ENCODE results near the gene RAB40B.
"Not testable (repeated sequence)": the region's sequence is repeated elsewhere in the genome, so short reads cannot be mapped to it uniquely, and the experiment has no call there.

The RAB40B gene, protein sequence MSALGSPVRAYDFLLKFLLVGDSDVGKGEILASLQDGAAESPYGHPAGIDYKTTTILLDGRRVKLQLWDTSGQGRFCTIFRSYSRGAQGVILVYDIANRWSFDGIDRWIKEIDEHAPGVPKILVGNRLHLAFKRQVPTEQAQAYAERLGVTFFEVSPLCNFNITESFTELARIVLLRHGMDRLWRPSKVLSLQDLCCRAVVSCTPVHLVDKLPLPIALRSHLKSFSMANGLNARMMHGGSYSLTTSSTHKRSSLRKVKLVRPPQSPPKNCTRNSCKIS

DNA sequence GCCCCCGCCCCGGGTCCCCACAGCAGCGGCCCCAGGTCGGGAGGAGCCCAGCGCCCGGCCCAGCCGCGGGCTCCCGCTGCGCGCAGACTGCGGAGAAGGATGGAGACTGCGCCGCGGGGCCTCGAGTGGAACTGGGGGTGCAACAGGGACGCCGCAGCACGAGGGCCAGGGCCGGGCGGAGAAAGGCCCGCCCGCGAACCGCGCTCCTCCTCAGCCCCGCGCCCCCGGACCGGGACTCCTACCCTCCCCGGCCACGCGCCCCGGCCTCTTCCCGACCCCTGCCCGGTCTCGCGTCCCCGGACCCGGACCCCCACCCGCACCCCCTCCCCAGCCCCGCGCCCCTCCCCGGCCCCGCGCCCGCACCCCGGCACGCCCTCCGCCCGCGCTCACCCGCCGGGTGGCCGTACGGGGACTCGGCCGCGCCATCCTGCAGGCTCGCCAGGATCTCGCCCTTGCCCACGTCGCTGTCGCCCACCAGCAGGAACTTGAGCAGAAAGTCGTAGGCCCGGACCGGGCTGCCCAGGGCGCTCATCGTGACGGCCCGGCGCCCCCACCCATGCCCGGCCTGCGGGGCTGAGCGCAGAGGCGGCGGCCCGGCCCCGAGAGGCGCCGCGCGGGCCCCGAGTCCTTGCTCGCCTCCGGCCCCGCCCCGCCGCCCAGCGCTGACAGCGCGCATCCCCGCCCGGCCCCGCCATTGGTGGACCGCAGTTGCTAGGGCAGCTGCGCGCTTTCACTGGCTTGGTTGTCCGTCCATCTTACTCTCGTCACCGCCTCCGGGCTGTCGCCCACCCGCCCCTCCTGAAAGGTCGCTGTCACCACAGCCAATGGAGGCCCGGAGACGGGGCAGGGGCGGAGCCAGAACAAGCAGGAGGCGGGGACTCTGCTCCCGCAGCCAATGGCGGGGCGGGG, at the start of gene RAB40B:
Gene RAB40B (minus strand): TSS at position 634 of the 909 bp plus-strand sequence. CDS start 102 bp downstream, at position 532.
- no peaks in the 10 kb centered on the region for H3K36me3 ChIP-seq (ENCODE audit: control insufficient read depth, insufficient read depth, low read length)
- WGBS (ENCODE audit: insufficient coverage, insufficient read length), result no CpG with 5 or more reads among the region's 112 CpGs
- H3K27ac ChIP-seq (ENCODE audit: low read length), result no peak within 1 kb of the TSS
- peak within 1 kb of the TSS; percentile 92 for H3K4me3 ChIP-seq (ENCODE audit: low read length)
- peaks cover 3% of the 10 kb centered on the region for H3K4me1 ChIP-seq (ENCODE audit: control insufficient read depth, insufficient read depth, low read length)
- H3K27me3 ChIP-seq (ENCODE audit: control insufficient read depth, insufficient read depth, low read length), result peaks cover 15% of the 10 kb centered on the region; the same call in 1 of the 2 replicates
- peak; percentile 97 for DNase-seq (ENCODE audit: low read depth, low spot score)
- H3K9me3 ChIP-seq (ENCODE audit: control insufficient read depth, insufficient read depth, low read length), result no peaks in the 10 kb centered on the region

- Histone ChIP-seq H3K36me3 (ENCODE audit: control insufficient read depth, insufficient read depth, low read length) (peaks cover 4% of the 10 kb centered on the region; the same call in 1 of the 2 replicates), H3K4me3 (ENCODE audit: low read length) (no peak overlapping the region), H3K9me3 (ENCODE audit: control insufficient read depth, insufficient read depth, low read length) (no peaks in the 10 kb centered on the region), H3K27ac (ENCODE audit: low read length) (no peak overlapping the region), H3K27me3 (ENCODE audit: control insufficient read depth, insufficient read depth, low read length) (no peaks in the 10 kb centered on the region), H3K4me1 (ENCODE audit: control insufficient read depth, insufficient read depth, low read length) (no peaks in the 10 kb centered on the region; the same call in 1 of the 2 replicates)
- DNase-seq (ENCODE audit: low read depth, low spot score), result no peak
- WGBS (ENCODE audit: insufficient coverage, insufficient read length), result no CpG with 5 or more reads among the region's 8 CpGs
Observed at GRCh38 chr17:82745524-82745923, 47.0 kb upstream of the RAB40B start.

DNA sequence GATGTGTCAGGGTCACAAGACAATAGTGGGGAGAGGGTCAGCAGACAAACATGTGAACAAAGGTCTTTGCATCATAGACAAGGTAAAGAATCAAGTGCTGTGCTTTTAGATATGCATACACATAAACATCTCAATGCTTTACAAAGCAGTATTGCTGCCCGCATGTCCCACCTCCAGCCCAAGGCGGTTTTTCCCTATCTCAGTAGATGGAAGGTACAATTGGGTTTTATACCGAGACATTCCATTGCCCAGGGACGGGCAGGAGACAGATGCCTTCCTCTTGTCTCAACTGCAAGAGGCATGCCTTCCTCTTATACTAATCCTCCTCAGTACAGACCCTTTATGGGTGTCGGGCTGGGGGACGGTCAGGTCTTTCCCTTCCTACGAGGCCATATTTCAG, 46.2 kb upstream of the RAB40B start:
- H3K4me3 ChIP-seq (ENCODE audit: low read length); H3K9me3 ChIP-seq (ENCODE audit: control insufficient read depth, insufficient read depth, low read length); H3K36me3 ChIP-seq (ENCODE audit: control insufficient read depth, insufficient read depth, low read length); H3K4me1 ChIP-seq (ENCODE audit: control insufficient read depth, insufficient read depth, low read length); H3K27ac ChIP-seq (ENCODE audit: low read length); DNase-seq (ENCODE audit: low read depth, low spot score); H3K27me3 ChIP-seq (ENCODE audit: control insufficient read depth, insufficient read depth, low read length): not testable (repeated sequence)
- WGBS (ENCODE audit: insufficient coverage, insufficient read length), result no CpG with 5 or more reads among the region's 7 CpGs

DNA sequence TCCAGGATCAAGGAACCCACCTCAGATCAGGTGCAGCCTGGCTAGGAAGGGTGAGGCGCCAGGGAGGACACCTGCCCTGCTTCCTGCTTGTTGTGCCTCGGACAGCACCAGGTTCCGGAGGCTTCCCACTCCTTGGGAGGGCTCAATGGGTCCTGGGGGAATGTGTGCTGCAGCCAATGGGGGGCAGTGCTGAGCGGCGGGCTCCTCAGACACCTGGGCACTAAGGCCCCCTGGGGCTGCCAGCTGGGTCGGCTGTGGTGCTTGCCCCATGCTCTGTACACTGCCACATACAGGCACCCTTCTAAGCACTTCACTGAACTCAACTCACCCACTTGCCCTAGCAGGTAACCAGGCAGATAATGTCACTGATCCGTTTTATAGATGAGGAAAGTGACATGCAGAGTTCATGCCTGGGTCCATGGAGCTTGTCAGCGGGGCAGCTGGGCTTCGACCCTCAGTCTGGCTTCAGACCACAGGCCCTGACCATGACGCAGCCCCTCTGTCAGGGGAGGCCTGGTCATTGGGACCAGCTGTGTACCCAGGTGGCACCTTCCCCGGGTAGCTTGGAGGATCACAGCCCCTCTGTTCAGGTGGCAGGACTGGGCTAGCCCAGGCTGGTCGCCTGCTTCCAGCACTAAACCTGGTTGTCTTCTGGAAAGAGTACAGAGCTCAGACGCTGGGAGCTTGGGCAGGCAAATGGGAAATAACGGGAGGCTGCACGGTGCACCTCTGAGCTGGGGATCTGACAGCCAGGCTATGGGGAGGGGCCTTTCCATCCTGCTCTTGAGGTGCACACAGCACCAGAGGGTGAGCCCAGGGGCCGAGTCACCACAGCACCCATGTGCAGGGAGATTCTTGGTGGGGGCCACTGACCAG, 45.1 kb upstream of the RAB40B start:
- H3K4me1 ChIP-seq (ENCODE audit: control insufficient read depth, insufficient read depth, low read length), result no peaks in the 10 kb centered on the region; the same call in 1 of the 2 replicates
- DNase-seq (ENCODE audit: low read depth, low spot score), result no peak

GRCh38 chr17:82740906-82741759, 42.6 kb upstream of the RAB40B start:
- Histone ChIP-seq H3K4me3 (ENCODE audit: low read length) (no peak overlapping the region), H3K36me3 (ENCODE audit: control insufficient read depth, insufficient read depth, low read length) (peaks cover 7% of the 10 kb centered on the region; the same call in 1 of the 2 replicates), H3K27me3 (ENCODE audit: control insufficient read depth, insufficient read depth, low read length) (no peaks in the 10 kb centered on the region), H3K27ac (ENCODE audit: low read length) (no peak overlapping the region), H3K9me3 (ENCODE audit: control insufficient read depth, insufficient read depth, low read length) (no peaks in the 10 kb centered on the region), H3K4me1 (ENCODE audit: control insufficient read depth, insufficient read depth, low read length) (no peaks in the 10 kb centered on the region; the same call in 1 of the 2 replicates)
- WGBS (ENCODE audit: insufficient coverage, insufficient read length), result no CpG with 5 or more reads among the region's 10 CpGs
- no peak for DNase-seq (ENCODE audit: low read depth, low spot score)

More for the DNA sequence above, 45.1 kb upstream of the RAB40B start:
- H3K27me3 ChIP-seq (ENCODE audit: control insufficient read depth, insufficient read depth, low read length), result no peaks in the 10 kb centered on the region
- no peak overlapping the region for H3K4me3 ChIP-seq (ENCODE audit: low read length)
- H3K36me3 ChIP-seq (ENCODE audit: control insufficient read depth, insufficient read depth, low read length), result peaks cover 4% of the 10 kb centered on the region; the same call in 1 of the 2 replicates
- no CpG with 5 or more reads among the region's 16 CpGs for WGBS (ENCODE audit: insufficient coverage, insufficient read length)
- no peak overlapping the region for H3K27ac ChIP-seq (ENCODE audit: low read length)
- H3K9me3 ChIP-seq (ENCODE audit: control insufficient read depth, insufficient read depth, low read length), result no peaks in the 10 kb centered on the region

DNA sequence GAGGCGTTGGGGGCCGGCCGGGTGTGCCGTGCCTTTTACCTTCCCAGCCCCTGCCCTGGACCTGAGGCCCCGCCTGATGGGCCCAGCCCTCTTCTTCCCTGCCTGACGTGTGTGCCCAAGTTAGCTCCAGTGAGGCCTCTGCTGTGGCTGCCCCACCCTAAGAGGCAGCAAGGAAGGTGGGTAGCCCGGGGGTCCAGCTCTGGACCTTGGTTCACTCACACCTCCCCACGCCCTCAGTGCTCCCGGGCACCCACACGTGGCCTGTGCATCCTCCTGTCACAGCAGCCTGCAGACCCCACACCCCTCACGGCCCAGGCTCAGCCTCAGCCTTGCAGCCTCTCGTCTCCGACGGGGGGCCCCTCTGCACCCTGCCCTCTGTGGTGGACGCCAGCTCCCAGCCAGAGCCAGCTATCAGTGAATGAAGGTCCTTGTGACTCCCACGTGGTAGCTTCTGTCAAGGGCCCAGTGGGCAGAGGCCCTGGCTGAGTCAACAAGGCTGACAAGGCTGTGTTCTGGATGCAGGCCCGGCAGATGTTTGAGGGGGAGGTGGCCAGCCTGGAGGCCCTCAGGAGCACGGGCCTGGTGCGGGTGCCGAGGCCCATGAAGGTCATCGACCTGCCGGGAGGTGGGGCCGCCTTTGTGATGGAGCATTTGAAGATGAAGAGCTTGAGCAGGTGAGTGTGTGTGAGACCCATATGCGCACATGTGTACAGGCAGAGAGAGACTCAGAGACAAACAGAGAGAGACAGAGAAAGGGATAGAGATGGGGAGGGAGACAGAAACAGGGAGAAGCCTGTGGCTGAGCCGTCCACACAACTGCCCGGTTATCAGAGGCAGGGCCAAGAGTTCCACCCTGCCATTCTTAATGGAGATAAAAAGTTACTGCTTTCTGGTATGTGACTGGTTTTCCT, 39.7 kb upstream of the RAB40B start:
- no peaks in the 10 kb centered on the region for H3K27me3 ChIP-seq (ENCODE audit: control insufficient read depth, insufficient read depth, low read length)
- WGBS (ENCODE audit: insufficient coverage, insufficient read length), result no CpG with 5 or more reads among the region's 26 CpGs
- no peak for DNase-seq (ENCODE audit: low read depth, low spot score)
- no peak overlapping the region for H3K4me3 ChIP-seq (ENCODE audit: low read length)
- H3K4me1 ChIP-seq (ENCODE audit: control insufficient read depth, insufficient read depth, low read length), result peaks cover 1% of the 10 kb centered on the region
- H3K27ac ChIP-seq (ENCODE audit: low read length), result no peak overlapping the region
- peaks cover 7% of the 10 kb centered on the region; the same call in 1 of the 2 replicates for H3K36me3 ChIP-seq (ENCODE audit: control insufficient read depth, insufficient read depth, low read length)
- H3K9me3 ChIP-seq (ENCODE audit: control insufficient read depth, insufficient read depth, low read length), result no peaks in the 10 kb centered on the region

DNA sequence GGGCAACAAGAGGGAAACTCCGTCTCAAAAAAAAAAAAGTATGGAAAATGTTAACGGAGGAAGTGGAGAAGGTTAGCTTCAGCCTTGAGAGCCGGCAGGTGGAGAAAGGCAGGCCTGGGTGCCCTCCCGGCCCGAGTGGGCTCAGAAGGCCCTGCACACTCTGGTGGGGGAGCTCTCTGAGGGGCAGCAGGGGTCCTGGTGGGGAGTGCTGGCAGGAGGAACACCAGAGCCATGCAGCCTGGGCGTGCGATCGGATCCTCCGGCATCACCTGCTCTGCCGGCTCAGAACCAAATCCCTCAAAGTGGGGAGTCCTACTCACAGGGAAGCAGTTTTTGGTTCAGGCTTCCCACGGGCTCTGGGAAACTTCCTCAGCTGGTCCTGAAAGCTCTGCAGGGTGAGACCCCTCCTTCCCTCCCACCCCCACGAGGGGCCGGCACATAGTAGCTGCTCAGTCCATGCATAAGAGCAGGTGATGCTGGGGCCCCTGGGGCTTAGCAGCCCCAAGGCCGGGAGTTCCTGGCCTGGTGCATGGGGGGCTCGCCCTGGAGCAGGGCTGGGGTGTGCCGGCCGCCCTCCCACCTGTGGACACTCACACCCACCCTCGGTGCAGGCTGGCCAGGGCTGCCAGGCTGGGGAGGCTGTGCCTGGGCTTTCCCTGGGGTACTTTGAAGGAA, 38.1 kb upstream of the RAB40B start:
- Histone ChIP-seq H3K27ac (ENCODE audit: low read length) (no peak overlapping the region), H3K27me3 (ENCODE audit: control insufficient read depth, insufficient read depth, low read length) (no peaks in the 10 kb centered on the region), H3K4me1 (ENCODE audit: control insufficient read depth, insufficient read depth, low read length) (peaks cover 1% of the 10 kb centered on the region; the same call in 1 of the 2 replicates), H3K36me3 (ENCODE audit: control insufficient read depth, insufficient read depth, low read length) (peaks cover 7% of the 10 kb centered on the region; the same call in 1 of the 2 replicates), H3K9me3 (ENCODE audit: control insufficient read depth, insufficient read depth, low read length) (no peaks in the 10 kb centered on the region), H3K4me3 (ENCODE audit: low read length) (no peak overlapping the region)
- no CpG with 5 or more reads among the region's 18 CpGs for WGBS (ENCODE audit: insufficient coverage, insufficient read length)
- DNase-seq (ENCODE audit: low read depth, low spot score), result no peak

DNA sequence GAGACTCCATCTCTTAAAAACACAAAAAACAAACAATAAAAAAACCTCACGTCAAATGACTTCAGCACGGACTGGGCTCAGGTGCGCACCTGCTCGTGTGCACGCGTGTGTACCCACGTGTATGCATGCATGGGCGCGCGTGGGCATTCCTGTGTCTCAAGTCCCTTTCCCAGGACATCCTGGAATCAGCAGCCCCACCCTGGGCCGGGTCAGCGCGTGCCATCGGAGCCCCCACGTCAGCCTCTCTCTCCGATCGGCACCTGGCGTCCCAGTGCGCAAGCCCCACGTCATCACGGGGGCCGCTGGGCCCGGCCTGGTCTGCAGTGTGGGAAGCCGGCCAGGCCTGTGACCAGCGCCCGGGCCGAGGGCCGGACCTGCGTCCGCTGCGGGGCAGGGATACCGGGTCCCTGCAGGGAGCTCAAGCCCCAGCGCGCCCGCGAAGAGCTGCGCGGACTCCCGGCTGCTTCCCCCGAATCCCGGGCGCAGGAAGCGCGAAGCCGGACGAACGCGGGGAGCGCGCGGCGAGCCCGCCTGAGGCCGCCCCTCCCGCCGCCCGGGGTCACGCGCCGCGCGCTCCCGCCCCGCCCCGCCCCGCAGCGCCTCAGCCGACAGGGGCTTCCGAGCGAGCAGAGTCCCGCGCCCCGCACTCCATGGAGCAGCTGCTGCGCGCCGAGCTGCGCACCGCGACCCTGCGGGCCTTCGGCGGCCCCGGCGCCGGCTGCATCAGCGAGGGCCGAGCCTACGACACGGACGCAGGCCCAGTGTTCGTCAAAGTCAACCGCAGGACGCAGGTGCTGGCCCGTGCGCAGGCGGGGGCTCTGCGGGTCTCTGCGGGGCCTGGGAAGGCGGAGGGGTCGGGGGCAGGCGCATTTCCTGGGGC, 36.7 kb upstream of the RAB40B start, which contains the start of gene FN3K:
Gene FN3K (plus strand): TSS at position 629 of the 880 bp plus-strand sequence. CDS start 22 bp downstream, at position 651.
- no peaks in the 10 kb centered on the region for H3K9me3 ChIP-seq (ENCODE audit: control insufficient read depth, insufficient read depth, low read length)
- no peaks in the 10 kb centered on the region for H3K27me3 ChIP-seq (ENCODE audit: control insufficient read depth, insufficient read depth, low read length)
- WGBS (ENCODE audit: insufficient coverage, insufficient read length), result no CpG with 5 or more reads among the region's 101 CpGs
- DNase-seq (ENCODE audit: low read depth, low spot score), result no peak
- peak within 1 kb of the TSS; percentile 71 for H3K4me3 ChIP-seq (ENCODE audit: low read length)
- 0 out of 2 replicates have a peak, but pooled peaks cover 3% of the 10 kb centered on the region for H3K36me3 ChIP-seq (ENCODE audit: control insufficient read depth, insufficient read depth, low read length)
- peaks cover 1% of the 10 kb centered on the region; the same call in 1 of the 2 replicates for H3K4me1 ChIP-seq (ENCODE audit: control insufficient read depth, insufficient read depth, low read length)
- no peak within 1 kb of the TSS for H3K27ac ChIP-seq (ENCODE audit: low read length)

Data from iPS DF 6.9 (cell line).